Measurements from ENCODE around the gene ADARB1. TPM values are rescaled to one million over a fixed set of nuclear protein-coding genes. Genes with fewer than 3 reads are reported as not detected.
A peak's percentile ranks its signal among the peaks of the same experiment; 100 is the strongest.

ADARB1 gene
- total and polyA plus RNA-seq, 9 of the 15 experiments (the other 6 are each of a cell fraction or from before 2014, with no cell fraction given): 6.7 to 16.0 (median 8.3) TPM

DNA sequence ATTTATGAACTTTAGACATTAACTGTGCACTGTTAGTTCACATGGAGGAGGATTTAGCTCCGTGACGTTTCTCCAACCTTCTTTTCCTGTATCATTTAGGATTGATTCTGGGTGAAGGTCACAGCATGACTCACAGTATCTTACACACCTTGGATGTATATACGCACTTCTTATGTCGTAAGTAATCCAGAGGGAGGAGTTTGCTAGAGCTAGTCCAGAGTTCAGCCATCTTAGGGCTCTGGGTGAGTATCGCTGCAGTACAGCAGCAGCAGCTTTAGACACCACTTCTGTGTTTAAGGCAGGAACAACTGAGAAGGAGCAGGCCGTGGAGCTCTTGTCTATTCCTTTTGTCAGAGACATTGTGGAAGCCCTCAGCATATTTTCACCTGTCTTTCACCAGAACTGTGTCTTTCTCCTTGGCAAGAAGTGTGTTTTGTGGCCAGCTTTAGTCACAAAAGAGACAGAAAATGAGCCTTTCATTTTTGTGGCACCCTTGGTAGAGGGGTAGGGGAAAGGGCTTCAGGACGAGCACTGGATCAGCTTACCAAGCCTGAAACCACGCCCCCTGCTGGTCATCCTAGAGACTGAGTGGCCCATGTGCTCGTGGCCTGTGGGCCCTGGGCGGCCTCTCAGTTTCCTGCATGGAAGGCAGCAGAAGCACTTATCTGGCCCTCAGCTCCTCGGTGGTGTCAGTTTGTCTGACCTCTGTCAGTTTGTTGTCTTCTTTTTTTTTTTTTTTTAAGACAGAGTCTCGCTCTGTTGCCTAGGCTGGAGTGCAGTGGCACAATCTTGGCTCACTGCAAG is 64.0 kb downstream of the ADARB1 start (continued):
- TF ChIP-seq SMAD4 (CRISPR knock-in tag; conservative IDR thresholded peaks at IDR 0.05): peak; percentile 56; the same call in 1 of the 2 replicates
- TF ChIP-seq SMARCA4 (IDR thresholded peaks at IDR 0.05): 0 out of 2 replicates have a peak, but pooled peaks have one; percentile 28
- TF ChIP-seq TEAD1 (CRISPR knock-in tag; IDR thresholded peaks at IDR 0.05): peak in 1 of 2 experiments; percentile 70; a peak in 1 of 4 replicates
- 0 out of 2 replicates have a peak, but pooled peaks have one; percentile 20 for TF ChIP-seq SOX6 (IDR thresholded peaks at IDR 0.05)
- TF ChIP-seq, protein P1, sequence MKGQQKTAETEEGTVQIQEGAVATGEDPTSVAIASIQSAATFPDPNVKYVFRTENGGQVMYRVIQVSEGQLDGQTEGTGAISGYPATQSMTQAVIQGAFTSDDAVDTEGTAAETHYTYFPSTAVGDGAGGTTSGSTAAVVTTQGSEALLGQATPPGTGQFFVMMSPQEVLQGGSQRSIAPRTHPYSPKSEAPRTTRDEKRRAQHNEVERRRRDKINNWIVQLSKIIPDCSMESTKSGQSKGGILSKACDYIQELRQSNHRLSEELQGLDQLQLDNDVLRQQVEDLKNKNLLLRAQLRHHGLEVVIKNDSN (CRISPR knock-in tag; IDR thresholded peaks at IDR 0.05): peak; percentile 56
- TF ChIP-seq LEF1 (IDR thresholded peaks at IDR 0.05): 0 out of 2 replicates have a peak, but pooled peaks have one; percentile 44
- 0 out of 2 replicates have a peak, but pooled peaks have one; percentile 44 for TF ChIP-seq ATF7 (IDR thresholded peaks at IDR 0.05)
- TF ChIP-seq MXI1 (IDR thresholded peaks at IDR 0.05; ENCODE audit: low read depth, low read length): no peak
- TF ChIP-seq FOXA3 (CRISPR knock-in tag; conservative IDR thresholded peaks at IDR 0.05 in 1 of 2, IDR thresholded peaks at IDR 0.05 in 1 of 2): peak in 1 of 2 experiments; percentile 61; a peak in 1 of 4 replicates
- no peak for TF ChIP-seq NONO (IDR thresholded peaks at IDR 0.05; ENCODE audit: low read depth in 2 of 2, low read length in 1 of 2)
- TF ChIP-seq, protein P2, sequence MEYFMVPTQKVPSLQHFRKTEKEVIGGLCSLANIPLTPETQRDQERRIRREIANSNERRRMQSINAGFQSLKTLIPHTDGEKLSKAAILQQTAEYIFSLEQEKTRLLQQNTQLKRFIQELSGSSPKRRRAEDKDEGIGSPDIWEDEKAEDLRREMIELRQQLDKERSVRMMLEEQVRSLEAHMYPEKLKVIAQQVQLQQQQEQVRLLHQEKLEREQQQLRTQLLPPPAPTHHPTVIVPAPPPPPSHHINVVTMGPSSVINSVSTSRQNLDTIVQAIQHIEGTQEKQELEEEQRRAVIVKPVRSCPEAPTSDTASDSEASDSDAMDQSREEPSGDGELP (CRISPR knock-in tag; IDR thresholded peaks at IDR 0.05; ENCODE audit: borderline replicate concordance): peak; percentile 61; the same call in 1 of the 2 replicates
- TF ChIP-seq ZNF316 (IDR thresholded peaks at IDR 0.05): no peak
- TF ChIP-seq, protein P3, sequence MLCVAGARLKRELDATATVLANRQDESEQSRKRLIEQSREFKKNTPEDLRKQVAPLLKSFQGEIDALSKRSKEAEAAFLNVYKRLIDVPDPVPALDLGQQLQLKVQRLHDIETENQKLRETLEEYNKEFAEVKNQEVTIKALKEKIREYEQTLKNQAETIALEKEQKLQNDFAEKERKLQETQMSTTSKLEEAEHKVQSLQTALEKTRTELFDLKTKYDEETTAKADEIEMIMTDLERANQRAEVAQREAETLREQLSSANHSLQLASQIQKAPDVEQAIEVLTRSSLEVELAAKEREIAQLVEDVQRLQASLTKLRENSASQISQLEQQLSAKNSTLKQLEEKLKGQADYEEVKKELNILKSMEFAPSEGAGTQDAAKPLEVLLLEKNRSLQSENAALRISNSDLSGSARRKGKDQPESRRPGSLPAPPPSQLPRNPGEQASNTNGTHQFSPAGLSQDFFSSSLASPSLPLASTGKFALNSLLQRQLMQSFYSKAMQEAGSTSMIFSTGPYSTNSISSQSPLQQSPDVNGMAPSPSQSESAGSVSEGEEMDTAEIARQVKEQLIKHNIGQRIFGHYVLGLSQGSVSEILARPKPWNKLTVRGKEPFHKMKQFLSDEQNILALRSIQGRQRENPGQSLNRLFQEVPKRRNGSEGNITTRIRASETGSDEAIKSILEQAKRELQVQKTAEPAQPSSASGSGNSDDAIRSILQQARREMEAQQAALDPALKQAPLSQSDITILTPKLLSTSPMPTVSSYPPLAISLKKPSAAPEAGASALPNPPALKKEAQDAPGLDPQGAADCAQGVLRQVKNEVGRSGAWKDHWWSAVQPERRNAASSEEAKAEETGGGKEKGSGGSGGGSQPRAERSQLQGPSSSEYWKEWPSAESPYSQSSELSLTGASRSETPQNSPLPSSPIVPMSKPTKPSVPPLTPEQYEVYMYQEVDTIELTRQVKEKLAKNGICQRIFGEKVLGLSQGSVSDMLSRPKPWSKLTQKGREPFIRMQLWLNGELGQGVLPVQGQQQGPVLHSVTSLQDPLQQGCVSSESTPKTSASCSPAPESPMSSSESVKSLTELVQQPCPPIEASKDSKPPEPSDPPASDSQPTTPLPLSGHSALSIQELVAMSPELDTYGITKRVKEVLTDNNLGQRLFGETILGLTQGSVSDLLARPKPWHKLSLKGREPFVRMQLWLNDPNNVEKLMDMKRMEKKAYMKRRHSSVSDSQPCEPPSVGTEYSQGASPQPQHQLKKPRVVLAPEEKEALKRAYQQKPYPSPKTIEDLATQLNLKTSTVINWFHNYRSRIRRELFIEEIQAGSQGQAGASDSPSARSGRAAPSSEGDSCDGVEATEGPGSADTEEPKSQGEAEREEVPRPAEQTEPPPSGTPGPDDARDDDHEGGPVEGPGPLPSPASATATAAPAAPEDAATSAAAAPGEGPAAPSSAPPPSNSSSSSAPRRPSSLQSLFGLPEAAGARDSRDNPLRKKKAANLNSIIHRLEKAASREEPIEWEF (CRISPR knock-in tag; IDR thresholded peaks at IDR 0.05): no peak
- no peak for TF ChIP-seq EZH2 (IDR thresholded peaks at IDR 0.05; ENCODE audit: borderline replicate concordance, low read depth, low read length)
- TF ChIP-seq, protein P4, sequence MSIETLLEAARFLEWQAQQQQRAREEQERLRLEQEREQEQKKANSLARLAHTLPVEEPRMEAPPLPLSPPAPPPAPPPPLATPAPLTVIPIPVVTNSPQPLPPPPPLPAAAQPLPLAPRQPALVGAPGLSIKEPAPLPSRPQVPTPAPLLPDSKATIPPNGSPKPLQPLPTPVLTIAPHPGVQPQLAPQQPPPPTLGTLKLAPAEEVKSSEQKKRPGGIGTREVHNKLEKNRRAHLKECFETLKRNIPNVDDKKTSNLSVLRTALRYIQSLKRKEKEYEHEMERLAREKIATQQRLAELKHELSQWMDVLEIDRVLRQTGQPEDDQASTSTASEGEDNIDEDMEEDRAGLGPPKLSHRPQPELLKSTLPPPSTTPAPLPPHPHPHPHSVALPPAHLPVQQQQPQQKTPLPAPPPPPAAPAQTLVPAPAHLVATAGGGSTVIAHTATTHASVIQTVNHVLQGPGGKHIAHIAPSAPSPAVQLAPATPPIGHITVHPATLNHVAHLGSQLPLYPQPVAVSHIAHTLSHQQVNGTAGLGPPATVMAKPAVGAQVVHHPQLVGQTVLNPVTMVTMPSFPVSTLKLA (conservative IDR thresholded peaks at IDR 0.05): peak; percentile 67 to 83
- TF ChIP-seq ZNF384 (IDR thresholded peaks at IDR 0.05; ENCODE audit: low read depth, low read length): peak; percentile 63; the same call in 1 of the 2 replicates
- TF ChIP-seq YY1 (IDR thresholded peaks at IDR 0.05; ENCODE audit: borderline replicate concordance in 1 of 3, control insufficient read depth in 1 of 3, extremely low read depth in 1 of 3, insufficient read depth in 3 of 3, insufficient read length in 1 of 3, insufficient replicate concordance in 2 of 3, low read depth in 1 of 3, low read length in 2 of 3): peak in 1 of 3 experiments; percentile 4

Data from K562 (cell line).